Brain microvascular endothelial cell (primary cell): ENCODE measurements around the gene CAMK1D.

Experiments used
- DNase-seq: peaks from one replicate; pipeline ENCODE4 v3.0.0-alpha.2; 2020
- H3K27ac ChIP-seq: fragments of 250-450 bp; sonication (Bioruptor Pico); 2 replicates; pipeline ENCODE4 v1.5.1; 2020; ENCODE audit warnings: mild to moderate bottlenecking, moderate library complexity
- H3K27me3 ChIP-seq: fragments of 250-450 bp; sonication (Bioruptor Pico); replicated peaks from 2 replicates; pipeline ENCODE4 v1.5.1; 2020; ENCODE audit warnings: mild to moderate bottlenecking
- H3K36me3 ChIP-seq: fragments of 250-450 bp; sonication (Bioruptor Pico); replicated peaks from 2 replicates; pipeline ENCODE4 v1.5.1; 2020; ENCODE audit warnings: mild to moderate bottlenecking
- H3K4me3 ChIP-seq: 2 replicates; pipeline ENCODE4 v1.5.1; 2011; ENCODE audit warnings: low read depth, mild to moderate bottlenecking, control low read depth, low read length, moderate library complexity
- CTCF ChIP-seq: IDR thresholded peaks from 2 replicates; pipeline ENCODE4 v1.5.1; 2011; ENCODE audit warnings: low read depth, mild to moderate bottlenecking, moderate library complexity, low read length, control low read depth, inconsistent platforms; ENCODE audit errors: missing control alignments
- in situ Hi-C: cut with HindIII; loops from 2 replicates; pipeline ENCODE4 v1.10.0; 2017; ENCODE audit warnings: low sequenced_read_pairs, low pct_ligation_motif_present

CAMK1D gene

GRCh38 chr10:12389154-12389734 lies 39.9 kb downstream of the CAMK1D start:
- no peaks in the 10 kb centered on the region for H3K27me3 ChIP-seq
- in situ Hi-C loops = no loop called here
- TF ChIP-seq CTCF = no peak
- H3K4me3 ChIP-seq = no peak overlapping the region
- no peaks in the 10 kb centered on the region for H3K36me3 ChIP-seq
- DNase-seq = no peak
- H3K27ac ChIP-seq = no peak overlapping the region

GRCh38 chr10:12390733-12391132 lies 41.4 kb downstream of the CAMK1D start:
- H3K36me3 ChIP-seq = no peaks in the 10 kb centered on the region
- no peaks in the 10 kb centered on the region for H3K27me3 ChIP-seq
- H3K27ac ChIP-seq = no peak overlapping the region
- in situ Hi-C loops = no loop called here
- TF ChIP-seq CTCF = no peak
- DNase-seq = no peak
- H3K4me3 ChIP-seq = no peak overlapping the region

- Histone ChIP-seq H3K27ac (no peak overlapping the region), H3K36me3 (no peaks in the 10 kb centered on the region), H3K27me3 (no peaks in the 10 kb centered on the region), H3K4me3 (no peak overlapping the region)
- DNase-seq = no peak
- no peak for TF ChIP-seq CTCF
- in situ Hi-C loops = no loop called here
These were observed 41.9 kb downstream of the CAMK1D start for GRCh38 chr10:12391206-12391605.

GRCh38 chr10:12393831-12394230 lies 44.5 kb downstream of the CAMK1D start:
- in situ Hi-C loops = no loop called here
- TF ChIP-seq CTCF = no peak

GRCh38 chr10:12394241-12395033 lies 45.1 kb downstream of the CAMK1D start:
- no peak overlapping the region for H3K27ac ChIP-seq
- TF ChIP-seq CTCF = no peak
- no peaks in the 10 kb centered on the region for H3K36me3 ChIP-seq
- no peak overlapping the region for H3K4me3 ChIP-seq
- in situ Hi-C loops = no loop called here
- DNase-seq = no peak
- no peaks in the 10 kb centered on the region for H3K27me3 ChIP-seq

More at GRCh38 chr10:12393831-12394230, 44.5 kb downstream of the CAMK1D start:
- H3K36me3 ChIP-seq = no peaks in the 10 kb centered on the region
- no peaks in the 10 kb centered on the region for H3K27me3 ChIP-seq
- no peak for DNase-seq
- no peak overlapping the region for H3K27ac ChIP-seq
- no peak overlapping the region for H3K4me3 ChIP-seq
